ENCODE results near the gene KHSRP.

KHSRP gene

GRCh38 chr19:6374161-6374709 is 50.4 kb downstream of the KHSRP start:
- no peak for DNase-seq (ENCODE audit: low read depth)
- peak overlapping the region; percentile 52 for H3K4me3 ChIP-seq (ENCODE audit: low read depth, low read length)

- DNase-seq (ENCODE audit: low read depth): no peak
- peak overlapping the region; percentile 52 for H3K4me3 ChIP-seq (ENCODE audit: low read depth, low read length)
Measured at GRCh38 chr19:6373813-6374108, 50.9 kb downstream of the KHSRP start.

DNA sequence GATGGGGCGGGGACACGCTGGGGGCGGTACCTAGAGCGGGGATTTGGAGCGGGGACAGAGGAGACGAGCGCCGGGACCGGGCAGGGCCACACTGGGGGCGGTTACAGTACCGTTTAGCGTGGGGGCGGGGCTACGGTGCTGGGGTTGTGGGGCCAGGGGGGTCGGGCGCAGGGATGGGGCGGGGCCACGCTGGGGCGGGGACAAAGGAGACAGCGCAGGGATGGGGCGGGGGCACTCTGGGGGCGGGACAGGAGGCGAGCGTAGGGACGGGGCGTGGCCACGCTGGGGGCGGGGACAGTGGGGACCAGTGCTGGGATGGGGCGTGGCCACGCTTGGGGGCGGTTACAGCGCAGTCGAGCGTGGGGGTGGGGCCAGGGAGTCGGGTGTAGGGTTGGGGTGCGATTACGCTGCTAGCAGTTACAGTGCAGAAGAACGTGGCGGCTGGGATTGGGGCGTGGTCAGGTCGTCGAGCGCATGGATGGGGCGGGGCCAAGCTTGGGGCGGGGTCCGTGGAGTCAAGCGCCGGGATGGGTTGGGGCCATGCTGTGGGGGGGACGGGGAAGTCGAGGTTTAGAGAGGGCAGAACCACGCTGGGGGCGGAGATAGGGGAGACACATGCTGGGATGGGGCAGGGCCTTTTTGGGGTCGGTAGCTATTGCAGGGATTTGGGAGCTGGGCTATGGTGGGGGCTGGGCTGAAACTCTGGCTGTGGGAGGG is 51.4 kb downstream of the KHSRP start:
- peak overlapping the region; percentile 78 for H3K4me3 ChIP-seq (ENCODE audit: low read depth, low read length)

GRCh38 chr19:6372594-6373095 is 52.0 kb downstream of the KHSRP start, which contains the start of gene ALKBH7:
ALKBH7 (plus strand) TSS chr19:6372794; CDS start chr19:6372821, 27 bp downstream.
- peak within 1 kb of the TSS; percentile 78 for H3K4me3 ChIP-seq (ENCODE audit: low read depth, low read length)
- peak; percentile 99 for DNase-seq (ENCODE audit: low read depth)

More for the DNA sequence above, 51.4 kb downstream of the KHSRP start:
- peak; percentile 95 for DNase-seq (ENCODE audit: low read depth)

GRCh38 chr19:6364353-6364752 is 60.3 kb downstream of the KHSRP start:
- H3K4me3 ChIP-seq (ENCODE audit: low read depth, low read length): no peak overlapping the region
- DNase-seq (ENCODE audit: low read depth): no peak

Data from skeletal muscle cell (primary cell).